ENCODE measurements around the gene SAMHD1.

The SAMHD1 gene

GRCh38 chr20:36866681-36867495 lies 84.6 kb downstream of the SAMHD1 start:
- no peaks in the 10 kb centered on the region for H3K9me3 ChIP-seq (ENCODE audit: control insufficient read depth, low read depth, low read length)
- H3K9ac ChIP-seq (ENCODE audit: low read length): no peak overlapping the region
- H3K4me1 ChIP-seq (ENCODE audit: control insufficient read depth, low read depth, low read length): peaks cover 13% of the 10 kb centered on the region
- H3K4me3 ChIP-seq (ENCODE audit: low read length): no peak overlapping the region
- H3K27me3 ChIP-seq (ENCODE audit: control insufficient read depth, insufficient read depth, low read length): peaks cover 11% of the 10 kb centered on the region
- no peak overlapping the region for H3K27ac ChIP-seq (ENCODE audit: low read length)
- H3K36me3 ChIP-seq (ENCODE audit: control insufficient read depth, low read depth, low read length): no peaks in the 10 kb centered on the region

- no peak overlapping the region for H3K27ac ChIP-seq (ENCODE audit: low read length)
Observed at GRCh38 chr20:36866164-36866563, 85.3 kb downstream of the SAMHD1 start.

GRCh38 chr20:36865861-36866149 lies 85.7 kb downstream of the SAMHD1 start:
- no peak overlapping the region for H3K9ac ChIP-seq (ENCODE audit: low read length)
- no peak overlapping the region for H3K4me3 ChIP-seq (ENCODE audit: low read length)
- H3K4me1 ChIP-seq (ENCODE audit: control insufficient read depth, low read depth, low read length): peaks cover 18% of the 10 kb centered on the region
- H3K27me3 ChIP-seq (ENCODE audit: control insufficient read depth, insufficient read depth, low read length): peaks cover 16% of the 10 kb centered on the region
- no peak overlapping the region for H3K27ac ChIP-seq (ENCODE audit: low read length)
- H3K9me3 ChIP-seq (ENCODE audit: control insufficient read depth, low read depth, low read length): no peaks in the 10 kb centered on the region
- H3K36me3 ChIP-seq (ENCODE audit: control insufficient read depth, low read depth, low read length): no peaks in the 10 kb centered on the region

More at GRCh38 chr20:36866164-36866563, 85.3 kb downstream of the SAMHD1 start:
- Histone ChIP-seq H3K4me1 (ENCODE audit: control insufficient read depth, low read depth, low read length) (peaks cover 18% of the 10 kb centered on the region), H3K9me3 (ENCODE audit: control insufficient read depth, low read depth, low read length) (no peaks in the 10 kb centered on the region), H3K4me3 (ENCODE audit: low read length) (no peak overlapping the region), H3K27me3 (ENCODE audit: control insufficient read depth, insufficient read depth, low read length) (peaks cover 16% of the 10 kb centered on the region), H3K36me3 (ENCODE audit: control insufficient read depth, low read depth, low read length) (no peaks in the 10 kb centered on the region), H3K9ac (ENCODE audit: low read length) (no peak overlapping the region)

GRCh38 chr20:36865076-36865860 lies 86.2 kb downstream of the SAMHD1 start:
- Histone ChIP-seq H3K27me3 (ENCODE audit: control insufficient read depth, insufficient read depth, low read length) (peaks cover 16% of the 10 kb centered on the region), H3K36me3 (ENCODE audit: control insufficient read depth, low read depth, low read length) (no peaks in the 10 kb centered on the region), H3K4me3 (ENCODE audit: low read length) (peak overlapping the region; percentile 57), H3K27ac (ENCODE audit: low read length) (no peak overlapping the region), H3K4me1 (ENCODE audit: control insufficient read depth, low read depth, low read length) (peaks cover 18% of the 10 kb centered on the region), H3K9ac (ENCODE audit: low read length) (no peak overlapping the region), H3K9me3 (ENCODE audit: control insufficient read depth, low read depth, low read length) (no peaks in the 10 kb centered on the region)

GRCh38 chr20:36862857-36863668 lies 88.4 kb downstream of the SAMHD1 start:
- Histone ChIP-seq H3K9me3 (ENCODE audit: control insufficient read depth, low read depth, low read length) (no peaks in the 10 kb centered on the region), H3K27ac (ENCODE audit: low read length) (no peak overlapping the region), H3K4me1 (ENCODE audit: control insufficient read depth, low read depth, low read length) (peaks cover 18% of the 10 kb centered on the region)

GRCh38 chr20:36861875-36862801 lies 89.4 kb downstream of the SAMHD1 start:
- peak overlapping the region; percentile 33 for H3K9ac ChIP-seq (ENCODE audit: low read length)
- peaks cover 16% of the 10 kb centered on the region for H3K27me3 ChIP-seq (ENCODE audit: control insufficient read depth, insufficient read depth, low read length)
- no peak overlapping the region for H3K27ac ChIP-seq (ENCODE audit: low read length)
- H3K36me3 ChIP-seq (ENCODE audit: control insufficient read depth, low read depth, low read length): no peaks in the 10 kb centered on the region
- H3K4me1 ChIP-seq (ENCODE audit: control insufficient read depth, low read depth, low read length): peaks cover 18% of the 10 kb centered on the region
- peak overlapping the region; percentile 59 for H3K4me3 ChIP-seq (ENCODE audit: low read length)
- no peaks in the 10 kb centered on the region for H3K9me3 ChIP-seq (ENCODE audit: control insufficient read depth, low read depth, low read length)

More at GRCh38 chr20:36862857-36863668, 88.4 kb downstream of the SAMHD1 start:
- peaks cover 16% of the 10 kb centered on the region for H3K27me3 ChIP-seq (ENCODE audit: control insufficient read depth, insufficient read depth, low read length)
- H3K36me3 ChIP-seq (ENCODE audit: control insufficient read depth, low read depth, low read length): no peaks in the 10 kb centered on the region
- no peak overlapping the region for H3K9ac ChIP-seq (ENCODE audit: low read length)
- H3K4me3 ChIP-seq (ENCODE audit: low read length): peak overlapping the region; percentile 33

- Histone ChIP-seq H3K9me3 (ENCODE audit: control insufficient read depth, low read depth, low read length) (no peaks in the 10 kb centered on the region), H3K9ac (ENCODE audit: low read length) (no peak overlapping the region), H3K27ac (ENCODE audit: low read length) (no peak overlapping the region), H3K27me3 (ENCODE audit: control insufficient read depth, insufficient read depth, low read length) (peaks cover 16% of the 10 kb centered on the region), H3K4me3 (ENCODE audit: low read length) (peak overlapping the region; percentile 59), H3K4me1 (ENCODE audit: control insufficient read depth, low read depth, low read length) (peaks cover 18% of the 10 kb centered on the region), H3K36me3 (ENCODE audit: control insufficient read depth, low read depth, low read length) (no peaks in the 10 kb centered on the region)
Observed at GRCh38 chr20:36861625-36861874, 90.0 kb downstream of the SAMHD1 start.

- no peaks in the 10 kb centered on the region for H3K36me3 ChIP-seq (ENCODE audit: control insufficient read depth, low read depth, low read length)
- H3K9ac ChIP-seq (ENCODE audit: low read length): no peak overlapping the region
- no peak overlapping the region for H3K4me3 ChIP-seq (ENCODE audit: low read length)
Observed at GRCh38 chr20:36860811-36861624, 90.5 kb downstream of the SAMHD1 start.

GRCh38 chr20:36860339-36860738 lies 91.2 kb downstream of the SAMHD1 start:
- Histone ChIP-seq H3K9ac (ENCODE audit: low read length) (no peak overlapping the region), H3K4me3 (ENCODE audit: low read length) (no peak overlapping the region), H3K27me3 (ENCODE audit: control insufficient read depth, insufficient read depth, low read length) (peaks cover 13% of the 10 kb centered on the region), H3K4me1 (ENCODE audit: control insufficient read depth, low read depth, low read length) (peaks cover 16% of the 10 kb centered on the region), H3K9me3 (ENCODE audit: control insufficient read depth, low read depth, low read length) (no peaks in the 10 kb centered on the region), H3K36me3 (ENCODE audit: control insufficient read depth, low read depth, low read length) (no peaks in the 10 kb centered on the region), H3K27ac (ENCODE audit: low read length) (no peak overlapping the region)

More at GRCh38 chr20:36860811-36861624, 90.5 kb downstream of the SAMHD1 start:
- Histone ChIP-seq H3K27me3 (ENCODE audit: control insufficient read depth, insufficient read depth, low read length) (peaks cover 16% of the 10 kb centered on the region), H3K4me1 (ENCODE audit: control insufficient read depth, low read depth, low read length) (peaks cover 18% of the 10 kb centered on the region), H3K27ac (ENCODE audit: low read length) (no peak overlapping the region), H3K9me3 (ENCODE audit: control insufficient read depth, low read depth, low read length) (no peaks in the 10 kb centered on the region)

GRCh38 chr20:36859700-36860330 lies 91.7 kb downstream of the SAMHD1 start:
- Histone ChIP-seq H3K27me3 (ENCODE audit: control insufficient read depth, insufficient read depth, low read length) (peaks cover 10% of the 10 kb centered on the region), H3K4me1 (ENCODE audit: control insufficient read depth, low read depth, low read length) (peaks cover 10% of the 10 kb centered on the region), H3K9me3 (ENCODE audit: control insufficient read depth, low read depth, low read length) (no peaks in the 10 kb centered on the region), H3K4me3 (ENCODE audit: low read length) (no peak overlapping the region), H3K36me3 (ENCODE audit: control insufficient read depth, low read depth, low read length) (no peaks in the 10 kb centered on the region), H3K27ac (ENCODE audit: low read length) (no peak overlapping the region), H3K9ac (ENCODE audit: low read length) (no peak overlapping the region)
